Uterus (tissue), 4 donors: Measurements from ENCODE around the gene SPEG. TPM values are rescaled to one million over a fixed set of nuclear protein-coding genes. Genes with fewer than 3 reads are reported as not detected.

Experiments
- DNase-seq, 2 donors: peaks; one replicate each; pipeline ENCODE4 v3.0.0-alpha.2; 2019 to 2020
- H3K27ac ChIP-seq, 2 donors: fragments of 200-600 bp; sonication (generic); 1 replicate in 1 of 2; 2 replicates in 1 of 2; pipeline ENCODE4 v1.5.1; 2016 to 2018
- H3K27me3 ChIP-seq, 2 donors: fragments of 200-600 bp; sonication (generic); one replicate each; pipeline ENCODE4 v1.5.1; 2018 to 2019; ENCODE audit warnings: control low read depth in 1 of 2
- H3K36me3 ChIP-seq, 2 donors: fragments of 200-600 bp; sonication (generic); one replicate each; pipeline ENCODE4 v1.5.1; 2019; ENCODE audit warnings: control low read depth in 1 of 2
- H3K4me1 ChIP-seq, 2 donors: fragments of 200-600 bp; sonication (generic); one replicate each; pipeline ENCODE4 v1.5.1; 2018 to 2019; ENCODE audit warnings: control low read depth in 1 of 2
- H3K4me3 ChIP-seq, 2 donors: fragments of 200-600 bp; sonication (generic); 1 replicate in 1 of 2; 2 replicates in 1 of 2; pipeline ENCODE4 v1.5.1; 2018 to 2019; ENCODE audit warnings: mild to moderate bottlenecking in 1 of 2
- H3K9me3 ChIP-seq, 2 donors: fragments of 200-600 bp; sonication (generic); one replicate each; pipeline ENCODE4 v1.5.1; 2019; ENCODE audit warnings: control low read depth in 1 of 2
- POLR2A ChIP-seq, 2 donors: fragments of 450-650 bp; IDR thresholded peaks; one replicate each; pipeline ENCODE4 v1.6.1; 2016; ENCODE audit warnings: antibody characterized with exemption in 2 of 2, mild to moderate bottlenecking in 1 of 2, moderate library complexity in 1 of 2
- intact Hi-C: fragments of 100-400 bp; cut with DNase I; formaldehyde crosslinking; loops from one replicate; pipeline ENCODE4 v1.15.1; 2023; ENCODE audit warnings: low total_unique reads
- total RNA-seq, 4 donors: library from RNA; depleted of rRNA in 3 of 4; stranded (reverse); fragments of >200 nt in 3 of 4; gene quantifications; one replicate each; pipeline versions ENCODE4 v1.1.0 to v1.2.4, GENCODE V29; 2014 to 2023
- TF ChIP-seq, protein P1 (sequence below), 4 experiments: fragments of 200-600 bp in 2 of 4; fragments of 450-650 bp in 2 of 4; sonication (generic) in 2 of 4; IDR thresholded peaks; one replicate each; pipeline ENCODE4 v1.5.1; 2016 to 2019; ENCODE audit warnings: antibody characterized with exemption in 4 of 4, mild to moderate bottlenecking in 2 of 4, moderate library complexity in 1 of 4
- donor health status: DM: yes; HTN: yes; CAD: no.

Gene SPEG
- total RNA-seq, 4 donors from 2014 or later = 22.9 to 318 (median 36.1) TPM

DNA sequence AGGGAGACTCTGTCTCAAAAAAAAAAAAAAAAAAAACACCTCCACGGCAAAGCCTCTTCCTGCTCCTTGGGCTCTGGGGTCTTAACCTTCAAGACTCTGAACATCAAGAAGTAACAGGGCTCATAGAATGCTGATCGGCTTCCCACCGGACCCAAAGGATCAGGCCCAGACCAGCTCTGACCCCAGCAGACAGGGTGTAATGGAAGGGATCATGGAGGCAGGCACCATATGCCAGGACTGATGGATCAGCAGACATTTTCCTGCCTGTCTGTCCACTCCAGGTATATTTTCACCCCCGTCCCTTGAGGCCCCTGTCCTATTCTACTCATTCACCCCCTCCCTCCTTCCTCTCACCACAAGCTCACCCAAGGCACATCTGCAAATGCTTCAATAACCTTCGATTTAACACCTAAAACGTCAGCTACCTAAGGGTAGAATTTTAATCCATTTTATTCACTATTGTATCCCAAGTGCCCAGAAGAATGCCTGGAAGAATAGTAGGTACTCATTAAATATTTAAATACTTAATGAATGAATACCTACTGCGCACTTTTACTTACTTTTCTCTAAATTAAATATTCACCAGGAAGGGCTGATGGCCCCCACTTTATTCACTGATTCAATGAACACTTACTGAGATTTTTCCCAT, 4.6 kb upstream of the SPEG start:
- H3K27ac ChIP-seq = peak overlapping the region; percentile 77 to 79
- no peaks in the 10 kb centered on the region for H3K36me3 ChIP-seq
- H3K9me3 ChIP-seq = no peaks in the 10 kb centered on the region
- no peak for DNase-seq
- H3K4me1 ChIP-seq = peaks cover 0 to 6% of the 10 kb centered on the region in 2 donors
- no peaks in the 10 kb centered on the region for H3K27me3 ChIP-seq
- intact Hi-C loops = no loop called here
- no peak overlapping the region for H3K4me3 ChIP-seq
- TF ChIP-seq POLR2A (IDR thresholded peaks at IDR 0.05) = no peak

DNA sequence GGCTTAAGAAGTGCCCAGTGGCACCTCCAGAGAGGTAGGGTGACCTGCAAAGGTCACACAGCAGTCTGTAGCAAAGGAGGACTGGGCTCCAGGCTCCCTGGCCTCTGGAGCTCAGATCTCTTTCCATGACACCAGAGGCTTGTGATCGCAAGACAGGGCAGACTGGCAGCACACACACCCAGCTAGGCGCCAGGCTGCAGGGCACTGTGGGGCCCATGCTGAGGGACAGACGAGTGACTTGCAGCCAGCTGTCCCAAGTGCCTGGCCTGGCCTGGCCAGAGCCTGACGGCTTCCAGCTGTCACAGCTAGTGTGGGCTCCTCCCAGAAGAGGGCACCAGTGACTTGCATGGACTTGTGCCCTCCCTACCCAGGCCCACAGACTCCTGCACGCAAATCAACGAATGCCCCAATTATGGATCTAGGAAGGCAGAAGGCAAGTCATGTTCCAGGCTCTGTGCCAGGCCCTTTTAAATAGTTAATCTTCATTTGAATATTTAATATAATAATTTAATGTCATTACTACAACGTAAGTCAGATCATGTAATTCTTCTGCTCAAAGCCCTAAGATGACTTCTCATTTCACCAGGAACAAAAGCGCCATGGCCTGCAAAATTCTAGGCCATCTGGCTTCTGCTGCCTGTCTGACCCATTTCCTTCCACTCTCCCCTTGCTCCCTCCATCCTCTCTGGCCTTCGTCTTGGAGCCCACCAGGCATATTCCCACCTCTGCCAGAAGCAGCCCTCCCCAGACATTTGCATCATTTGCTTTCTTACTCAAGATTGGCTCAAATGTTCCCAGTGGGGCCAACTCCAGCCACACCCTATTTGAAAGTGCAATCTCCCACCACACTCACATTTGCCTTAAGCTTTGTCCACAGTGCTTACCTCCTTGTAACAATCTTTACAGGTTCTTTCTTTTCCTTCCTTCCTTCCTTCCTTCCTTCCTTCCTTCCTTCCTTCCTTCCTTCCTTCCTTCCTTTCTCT, 3.7 kb upstream of the SPEG start:
- peak in 1 of 2 donors; percentile 58 for DNase-seq
- Histone ChIP-seq H3K27me3 (no peaks in the 10 kb centered on the region), H3K4me1 (peaks cover 0 to 10% of the 10 kb centered on the region in 2 donors), H3K4me3 (no peak overlapping the region), H3K36me3 (no peaks in the 10 kb centered on the region), H3K9me3 (no peaks in the 10 kb centered on the region), H3K27ac (peak overlapping the region; percentile 77 to 79)
- TF ChIP-seq POLR2A (IDR thresholded peaks at IDR 0.05) = no peak
- TF ChIP-seq, protein P1, sequence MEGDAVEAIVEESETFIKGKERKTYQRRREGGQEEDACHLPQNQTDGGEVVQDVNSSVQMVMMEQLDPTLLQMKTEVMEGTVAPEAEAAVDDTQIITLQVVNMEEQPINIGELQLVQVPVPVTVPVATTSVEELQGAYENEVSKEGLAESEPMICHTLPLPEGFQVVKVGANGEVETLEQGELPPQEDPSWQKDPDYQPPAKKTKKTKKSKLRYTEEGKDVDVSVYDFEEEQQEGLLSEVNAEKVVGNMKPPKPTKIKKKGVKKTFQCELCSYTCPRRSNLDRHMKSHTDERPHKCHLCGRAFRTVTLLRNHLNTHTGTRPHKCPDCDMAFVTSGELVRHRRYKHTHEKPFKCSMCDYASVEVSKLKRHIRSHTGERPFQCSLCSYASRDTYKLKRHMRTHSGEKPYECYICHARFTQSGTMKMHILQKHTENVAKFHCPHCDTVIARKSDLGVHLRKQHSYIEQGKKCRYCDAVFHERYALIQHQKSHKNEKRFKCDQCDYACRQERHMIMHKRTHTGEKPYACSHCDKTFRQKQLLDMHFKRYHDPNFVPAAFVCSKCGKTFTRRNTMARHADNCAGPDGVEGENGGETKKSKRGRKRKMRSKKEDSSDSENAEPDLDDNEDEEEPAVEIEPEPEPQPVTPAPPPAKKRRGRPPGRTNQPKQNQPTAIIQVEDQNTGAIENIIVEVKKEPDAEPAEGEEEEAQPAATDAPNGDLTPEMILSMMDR (IDR thresholded peaks at IDR 0.05) = peak; percentile 28 to 50 (median 36)
- intact Hi-C loops = no loop called here

DNA sequence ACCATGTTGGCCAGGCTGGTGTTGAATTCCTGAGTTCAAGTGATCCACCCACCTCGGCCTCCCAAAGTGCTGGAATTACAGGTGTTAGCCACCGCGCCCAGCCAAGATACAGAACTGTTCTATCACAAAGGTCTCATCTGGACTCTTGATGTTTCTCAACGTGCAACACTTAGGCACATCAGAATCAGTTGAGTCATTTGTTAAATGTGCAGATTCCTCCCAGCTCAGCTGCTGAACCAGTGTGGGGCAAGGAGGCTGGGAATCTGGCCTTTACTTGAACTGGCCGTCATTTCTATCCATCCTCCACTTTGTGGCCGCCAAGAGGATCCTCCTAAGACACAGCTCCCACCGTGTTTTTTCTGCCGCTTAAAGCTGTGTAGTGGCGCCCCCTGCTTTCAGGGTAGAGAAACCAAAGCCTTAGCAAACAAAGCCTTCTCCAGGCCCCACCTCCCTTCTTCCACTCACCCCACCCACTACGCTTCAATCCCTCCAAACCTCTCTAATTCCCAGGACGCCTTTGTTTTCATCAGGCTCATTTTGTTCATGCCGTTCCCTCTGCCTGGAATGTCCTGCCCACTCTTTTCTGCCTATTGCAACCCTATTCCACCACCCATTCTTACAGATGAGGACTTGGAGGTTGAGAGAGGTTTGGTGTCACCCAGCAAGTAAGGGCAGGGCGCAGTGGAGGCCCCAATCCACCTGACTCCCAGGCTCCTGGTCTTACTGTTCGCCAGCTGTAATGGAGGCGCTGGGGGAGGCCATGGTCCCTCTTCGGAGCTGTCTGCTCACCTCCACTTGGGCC, 776 bp upstream of the SPEG start:
- DNase-seq = peak in 1 of 2 donors; percentile 85
- no peaks in the 10 kb centered on the region for H3K36me3 ChIP-seq
- TF ChIP-seq POLR2A (IDR thresholded peaks at IDR 0.05) = peak; percentile 13 to 27
- TF ChIP-seq, protein P1 (IDR thresholded peaks at IDR 0.05) = peak; percentile 43 to 65 (median 48)
- H3K4me3 ChIP-seq = peak overlapping the region; percentile 14 to 31
- H3K27me3 ChIP-seq = no peaks in the 10 kb centered on the region
- H3K4me1 ChIP-seq = peaks cover 0 to 10% of the 10 kb centered on the region in 2 donors
- no peaks in the 10 kb centered on the region for H3K9me3 ChIP-seq
- intact Hi-C loops = no loop called here
- peak overlapping the region; percentile 92 to 96 for H3K27ac ChIP-seq

DNA sequence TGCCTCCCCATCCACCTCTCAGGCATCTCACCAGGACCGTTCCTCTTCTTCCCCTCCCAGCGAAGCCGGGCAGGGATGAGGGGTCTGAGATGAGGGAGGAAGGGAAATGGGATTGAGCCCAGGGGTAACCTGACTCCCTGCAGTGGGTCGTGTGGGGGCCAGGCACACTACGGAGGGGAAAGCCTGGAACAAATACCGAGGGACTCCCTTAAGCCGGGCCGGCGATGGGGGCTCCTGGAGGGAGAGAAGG, 250 bp upstream of the SPEG start:
- peak in 1 of 2 donors; percentile 25 for DNase-seq
- peaks cover 0 to 10% of the 10 kb centered on the region in 2 donors for H3K4me1 ChIP-seq
- peak overlapping the region; percentile 92 to 96 for H3K27ac ChIP-seq
- H3K36me3 ChIP-seq = no peaks in the 10 kb centered on the region
- H3K4me3 ChIP-seq = peak overlapping the region; percentile 14 to 31
- TF ChIP-seq, protein P1 (IDR thresholded peaks at IDR 0.05) = no peak
- TF ChIP-seq POLR2A (IDR thresholded peaks at IDR 0.05) = no peak
- no peaks in the 10 kb centered on the region for H3K27me3 ChIP-seq
- intact Hi-C loops = no loop called here
- H3K9me3 ChIP-seq = no peaks in the 10 kb centered on the region

DNA sequence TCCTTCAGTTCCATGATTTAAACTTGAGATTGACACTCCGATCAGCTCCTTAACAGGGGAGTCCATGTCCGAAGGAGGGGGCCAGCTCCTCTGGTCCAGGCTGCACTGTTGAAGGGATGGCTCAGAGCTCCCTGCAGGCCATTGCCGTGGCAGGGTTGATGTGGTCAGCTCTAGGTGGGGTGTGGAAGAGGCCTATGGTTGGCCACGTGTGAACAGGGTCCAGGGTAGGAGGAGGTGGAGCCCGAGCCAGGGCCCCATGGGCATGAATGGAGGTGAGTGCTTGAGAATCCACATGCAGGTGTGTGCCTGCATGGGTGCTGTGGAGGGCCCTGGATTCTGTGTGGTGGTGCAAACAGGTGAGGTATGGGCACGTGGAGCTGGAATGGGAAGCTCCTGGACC, 1.1 kb downstream of the SPEG start:
- Histone ChIP-seq H3K9me3 (no peaks in the 10 kb centered on the region), H3K27me3 (no peaks in the 10 kb centered on the region), H3K4me1 (peaks cover 0 to 10% of the 10 kb centered on the region in 2 donors), H3K4me3 (no peak overlapping the region), H3K27ac (peak overlapping the region; percentile 92 to 96), H3K36me3 (no peaks in the 10 kb centered on the region)
- intact Hi-C loops = no loop called here
- TF ChIP-seq, protein P1 (IDR thresholded peaks at IDR 0.05) = no peak
- no peak for TF ChIP-seq POLR2A (IDR thresholded peaks at IDR 0.05)
- no peak for DNase-seq
